GM12878 (cell line): ENCODE results near the gene PPIL3. TPM values are rescaled to one million over a fixed set of nuclear protein-coding genes. Genes with fewer than 3 reads are reported as not detected.

Experiments used
- ATAC-seq: fragments of 200-7000 bp; cut with Tn5 transposase; 3 replicates; pipeline ENCODE4 v1.9.1; 2020; ENCODE audit warnings: mild to moderate bottlenecking, moderate library complexity
- BruUV-seq: library from RNA; stranded (reverse); fragments of 400-500 nt; replicated peaks from 2 replicates; lab custom pipeline; 2021; lab: Mats Ljungman, UMichigan
- CTCF ChIA-PET: fragments of 300-600 bp; sonication (Branson Sonifier 250); formaldehyde crosslinking; extraction: SDS; loops from one replicate; lab custom pipeline; 2021; ENCODE audit warnings: inconsistent platforms; lab: Yijun Ruan, JAX
- POLR2A ChIA-PET: fragments of 350-600 bp; formaldehyde crosslinking; extraction: SDS; loops from one replicate; lab custom pipeline; 2021; ENCODE audit warnings: inconsistent platforms; lab: Charles Lee
- RAD21 ChIA-PET: fragments of 300-600 bp; sonication (Branson Sonifier 250); formaldehyde crosslinking; loops from one replicate; lab custom pipeline; 2023; ENCODE audit warnings: antibody characterized with exemption; ENCODE audit not compliant: unreplicated experiment; lab: Charles Lee
- SMC1A ChIA-PET: fragments of 300-600 bp; sonication (Branson Sonifier 250); formaldehyde crosslinking; loops from one replicate; lab custom pipeline; 2023; ENCODE audit not compliant: unreplicated experiment, uncharacterized antibody; lab: Charles Lee
- DNase-seq: peaks from one replicate; pipeline ENCODE4 v3.0.0-alpha.2; 2011; ENCODE audit warnings: low read depth, low spot score
- FAIRE-seq: peaks from 3 replicates; lab custom pipeline; 2011; peaks lifted over from hg19 to GRCh38; lab: Jason Lieb, UNC
- H2AFZ ChIP-seq: 2 replicates; pipeline ENCODE4 v1.6.0; 2011; ENCODE audit warnings: low read depth, low read length, control low read depth; ENCODE audit not compliant: control insufficient read depth
- H3K27ac ChIP-seq: 2 replicates; pipeline ENCODE4 v1.5.1; 2011; ENCODE audit warnings: control low read depth; ENCODE audit not compliant: control insufficient read depth, insufficient read depth
- H3K27me3 ChIP-seq, 2 experiments: replicated peaks in 1 of 2; 2 replicates each; pipeline versions ENCODE4 v1.6.0 to v1.6.1; 2011; ENCODE audit warnings: low read length in 1 of 2; ENCODE audit not compliant: control insufficient read depth in 2 of 2, insufficient read depth in 2 of 2
- H3K36me3 ChIP-seq, 2 experiments: 2 replicates each; pipeline ENCODE4 v1.5.1; 2011; ENCODE audit warnings: low read length in 1 of 2; ENCODE audit not compliant: control insufficient read depth in 2 of 2, insufficient read depth in 2 of 2
- H3K4me1 ChIP-seq: 2 replicates; pipeline ENCODE4 v1.6.1; 2011; ENCODE audit warnings: mild to moderate bottlenecking, low read length, moderate library complexity, mixed read lengths; ENCODE audit not compliant: control insufficient read depth, insufficient read depth
- H3K4me2 ChIP-seq: 2 replicates; pipeline ENCODE4 v1.6.0; 2011; ENCODE audit warnings: control low read depth; ENCODE audit not compliant: control insufficient read depth, insufficient read depth
- H3K4me3 ChIP-seq: fragments of 200-600 bp; sonication (generic); 2 replicates; pipeline ENCODE4 v1.5.1; 2016
- H3K79me2 ChIP-seq: 2 replicates; pipeline ENCODE4 v1.6.0; 2011; ENCODE audit warnings: low read length; ENCODE audit not compliant: control insufficient read depth, insufficient read depth
- H3K9ac ChIP-seq: 2 replicates; pipeline ENCODE4 v1.8.0; 2011; ENCODE audit warnings: low read length, control low read depth, mixed read lengths; ENCODE audit not compliant: control insufficient read depth, insufficient read depth
- H3K9me3 ChIP-seq: replicated peaks from 3 replicates; pipeline ENCODE4 v1.5.1; 2011; ENCODE audit warnings: mild to moderate bottlenecking, low read length; ENCODE audit not compliant: control insufficient read depth, insufficient read depth
- H4K20me1 ChIP-seq: 2 replicates; pipeline ENCODE4 v1.6.0; 2011; ENCODE audit not compliant: control insufficient read depth, insufficient read depth
- CBFB ChIP-seq: IDR thresholded peaks from 2 replicates; pipeline ENCODE4 v1.6.1; 2016; ENCODE audit warnings: antibody characterized with exemption, low read depth
- CHD2 ChIP-seq: IDR thresholded peaks from 2 replicates; pipeline ENCODE4 v1.6.1; 2011; ENCODE audit warnings: low read depth, low read length, improper control_type of control experiment, borderline replicate concordance
- EP300 ChIP-seq, 2 experiments: fragments of 150-350 bp in 1 of 2; IDR thresholded peaks; 2 replicates each; pipeline ENCODE4 v1.6.1; 2011 to 2012; ENCODE audit warnings: low read depth in 2 of 2, low read length in 2 of 2, borderline replicate concordance in 1 of 2, improper control_type of control experiment in 1 of 2, inconsistent platforms in 1 of 2; ENCODE audit not compliant: control insufficient read depth in 1 of 2
- IRF4 ChIP-seq: IDR thresholded peaks from 2 replicates; pipeline ENCODE4 v1.6.1; 2011; ENCODE audit warnings: low read depth, low read length
- LARP7 ChIP-seq: fragments of 450-650 bp; IDR thresholded peaks from 2 replicates; pipeline ENCODE4 v1.6.1; 2017; ENCODE audit warnings: mild to moderate bottlenecking
- NR2C1 ChIP-seq: fragments of 450-650 bp; IDR thresholded peaks from 2 replicates; pipeline ENCODE4 v1.6.1; 2017; ENCODE audit warnings: antibody characterized with exemption, mild to moderate bottlenecking, moderate library complexity
- NR2C2 ChIP-seq: IDR thresholded peaks from 2 replicates; pipeline ENCODE4 v1.6.1; 2011; ENCODE audit warnings: borderline replicate concordance, low read depth; ENCODE audit not compliant: control insufficient read depth, insufficient read length
- POLR2A ChIP-seq: IDR thresholded peaks from 2 replicates; pipeline ENCODE4 v1.6.1; 2011; ENCODE audit warnings: low read depth, mild to moderate bottlenecking, low read length
- RELA ChIP-seq: fragments of 450-650 bp; IDR thresholded peaks from 2 replicates; pipeline ENCODE4 v1.8.0; 2014; ENCODE audit warnings: borderline replicate concordance; ENCODE audit not compliant: partially characterized antibody
- SIX5 ChIP-seq: IDR thresholded peaks from 2 replicates; pipeline ENCODE4 v1.6.1; 2011; ENCODE audit warnings: mild to moderate bottlenecking, low read depth, low read length, moderate library complexity; ENCODE audit not compliant: severe bottlenecking
- TCF12 ChIP-seq: IDR thresholded peaks from 2 replicates; pipeline ENCODE4 v1.6.1; 2011; ENCODE audit warnings: low read depth, mild to moderate bottlenecking, low read length
- USF2 ChIP-seq: IDR thresholded peaks from 2 replicates; pipeline ENCODE4 v1.6.1; 2011; ENCODE audit warnings: low read depth, low read length, improper control_type of control experiment, borderline replicate concordance
- ZNF622 ChIP-seq: fragments of 450-650 bp; IDR thresholded peaks from 2 replicates; pipeline ENCODE4 v1.6.1; 2017; ENCODE audit warnings: mild to moderate bottlenecking, inconsistent platforms
- WGBS: methylation state at CpG from one replicate; pipeline ENCODE4 v1.1.6; 2016; ENCODE audit warnings: low lambda C conversion rate; ENCODE audit not compliant: insufficient replicate concordance, insufficient coverage; ENCODE audit errors: missing lambda C conversion rate; 5-methylcytosine and 5-hydroxymethylcytosine counted together
- in situ Hi-C: fragments of 300-500 bp; cut with MboI; formaldehyde crosslinking; loops from 9 replicates; pipeline ENCODE4 v1.14.3; 2018; ENCODE audit warnings: mixed read lengths
- intact Hi-C: fragments of 100-400 bp; cut with micrococcal nuclease; formaldehyde crosslinking; loops from one replicate; pipeline ENCODE4 v1.14.2; 2022; ENCODE audit not compliant: unreplicated experiment
- polyA plus RNA-seq, 11 experiments: library from polyadenylated mRNA; depleted of rRNA in 4 of 11; unstranded in 6 of 11; stranded (reverse) in 5 of 11; fragments of >200 nt; fragmentation: Nextera tagmentation in 4 of 11; fragmentation: Illumina TruSeq in 1 of 11; extraction: Ambion mirVana in 4 of 11; extraction: Trizol in 1 of 11; gene quantifications; 1 replicate in 1 of 11; 2 replicates in 10 of 11; pipeline versions ENCODE4 v1.2.1 to v1.2.3, GENCODE V29; 2011 to 2016; ENCODE audit warnings: inconsistent platforms in 2 of 11, missing spikeins in 2 of 11, low read depth in 1 of 11
- total RNA-seq, 4 experiments: library from RNA; depleted of rRNA in 3 of 4; stranded (reverse); fragments of >200 nt in 3 of 4; fragmentation: Illumina TruSeq in 1 of 4; extraction: Trizol in 1 of 4; gene quantifications; 2 replicates each; pipeline versions ENCODE4 v1.2.1 to v1.2.3, GENCODE V29; 2013 to 2021
- TF ChIP-seq, protein P1 (sequence below): fragments of 450-650 bp; IDR thresholded peaks from 2 replicates; pipeline ENCODE4 v1.6.1; 2017; ENCODE audit warnings: mild to moderate bottlenecking, moderate library complexity
- TF ChIP-seq, protein P2 (sequence below): IDR thresholded peaks from 2 replicates; pipeline ENCODE4 v1.6.1; 2011; ENCODE audit warnings: borderline replicate concordance, low read depth, mild to moderate bottlenecking, moderate library complexity, low read length; ENCODE audit not compliant: insufficient read depth, poor library complexity, severe bottlenecking
- TF ChIP-seq, protein P3 (sequence below): IDR thresholded peaks from 2 replicates; pipeline ENCODE4 v1.6.1; 2012; ENCODE audit warnings: low read depth, low read length, improper control_type of control experiment
- TF ChIP-seq, protein P4 (sequence below): IDR thresholded peaks from 2 replicates; pipeline ENCODE4 v1.6.1; 2011; ENCODE audit warnings: borderline replicate concordance, low read depth, mild to moderate bottlenecking, moderate library complexity, mixed read lengths, low read length; ENCODE audit not compliant: insufficient read depth; ENCODE audit errors: extremely low read length

Gene PPIL3
- total and polyA plus RNA-seq, 10 of the 15 experiments (the other 5 are each of a cell fraction or from before 2014, with no cell fraction given), result 33.8 to 176 (median 59.1) TPM

- no peak for FAIRE-seq
- H3K79me2 ChIP-seq, result no peaks in the 10 kb centered on the region
- H3K4me2 ChIP-seq, result no peak overlapping the region
- POLR2A ChIA-PET, result no interaction called here
- ATAC-seq, result no peak
- intact Hi-C loops (no loop called here), in situ Hi-C loops (no loop called here)
- 51% methylated on average over 3 of the region's 3 CpGs for whole genome bisulfite sequencing
- H4K20me1 ChIP-seq, result no peaks in the 10 kb centered on the region
- SMC1A ChIA-PET, result interaction anchor here (1.2 kb wide), 1 partner anchor 19 kb away, joined by 3 read pairs; no protein-coding TSS in a partner anchor
- no peaks in the 10 kb centered on the region for H3K4me1 ChIP-seq
- no TSS peak for BruUV-seq
- no peaks in the 10 kb centered on the region for H3K27me3 ChIP-seq
- H3K9me3 ChIP-seq, result no peaks in the 10 kb centered on the region; the same call in 1 of the 3 replicates
- RAD21 ChIA-PET, result no interaction called here
- no peak overlapping the region for H3K4me3 ChIP-seq
- H3K9ac ChIP-seq, result no peak overlapping the region
- no peak overlapping the region for H3K27ac ChIP-seq
- H3K36me3 ChIP-seq, result no peaks in the 10 kb centered on the region
- no peak overlapping the region for H2AFZ ChIP-seq
- CTCF ChIA-PET, result interaction anchor here (0.6 to 1.1 kb wide), 2 partner anchors 12 to 185 kb away, joined by 3 to 4 read pairs; no protein-coding TSS in a partner anchor
- DNase-seq, result no peak
- no peak for TF ChIP-seq SIX5
- no peak for TF ChIP-seq IRF4
- TF ChIP-seq, protein P1, sequence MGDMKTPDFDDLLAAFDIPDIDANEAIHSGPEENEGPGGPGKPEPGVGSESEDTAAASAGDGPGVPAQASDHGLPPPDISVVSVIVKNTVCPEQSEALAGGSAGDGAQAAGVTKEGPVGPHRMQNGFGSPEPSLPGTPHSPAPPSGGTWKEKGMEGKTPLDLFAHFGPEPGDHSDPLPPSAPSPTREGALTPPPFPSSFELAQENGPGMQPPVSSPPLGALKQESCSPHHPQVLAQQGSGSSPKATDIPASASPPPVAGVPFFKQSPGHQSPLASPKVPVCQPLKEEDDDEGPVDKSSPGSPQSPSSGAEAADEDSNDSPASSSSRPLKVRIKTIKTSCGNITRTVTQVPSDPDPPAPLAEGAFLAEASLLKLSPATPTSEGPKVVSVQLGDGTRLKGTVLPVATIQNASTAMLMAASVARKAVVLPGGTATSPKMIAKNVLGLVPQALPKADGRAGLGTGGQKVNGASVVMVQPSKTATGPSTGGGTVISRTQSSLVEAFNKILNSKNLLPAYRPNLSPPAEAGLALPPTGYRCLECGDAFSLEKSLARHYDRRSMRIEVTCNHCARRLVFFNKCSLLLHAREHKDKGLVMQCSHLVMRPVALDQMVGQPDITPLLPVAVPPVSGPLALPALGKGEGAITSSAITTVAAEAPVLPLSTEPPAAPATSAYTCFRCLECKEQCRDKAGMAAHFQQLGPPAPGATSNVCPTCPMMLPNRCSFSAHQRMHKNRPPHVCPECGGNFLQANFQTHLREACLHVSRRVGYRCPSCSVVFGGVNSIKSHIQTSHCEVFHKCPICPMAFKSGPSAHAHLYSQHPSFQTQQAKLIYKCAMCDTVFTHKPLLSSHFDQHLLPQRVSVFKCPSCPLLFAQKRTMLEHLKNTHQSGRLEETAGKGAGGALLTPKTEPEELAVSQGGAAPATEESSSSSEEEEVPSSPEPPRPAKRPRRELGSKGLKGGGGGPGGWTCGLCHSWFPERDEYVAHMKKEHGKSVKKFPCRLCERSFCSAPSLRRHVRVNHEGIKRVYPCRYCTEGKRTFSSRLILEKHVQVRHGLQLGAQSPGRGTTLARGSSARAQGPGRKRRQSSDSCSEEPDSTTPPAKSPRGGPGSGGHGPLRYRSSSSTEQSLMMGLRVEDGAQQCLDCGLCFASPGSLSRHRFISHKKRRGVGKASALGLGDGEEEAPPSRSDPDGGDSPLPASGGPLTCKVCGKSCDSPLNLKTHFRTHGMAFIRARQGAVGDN, result no peak
- no peak for TF ChIP-seq ZNF622
- TF ChIP-seq POLR2A, result no peak
- TF ChIP-seq CBFB, result no peak
- TF ChIP-seq LARP7, result no peak
- TF ChIP-seq EP300 (IDR thresholded peaks at IDR 0.05; ENCODE audit: borderline replicate concordance in 1 of 2, control insufficient read depth in 1 of 2, low read depth in 2 of 2, low read length in 2 of 2), result no peak
- TF ChIP-seq RELA, result no peak
- TF ChIP-seq, protein P2, sequence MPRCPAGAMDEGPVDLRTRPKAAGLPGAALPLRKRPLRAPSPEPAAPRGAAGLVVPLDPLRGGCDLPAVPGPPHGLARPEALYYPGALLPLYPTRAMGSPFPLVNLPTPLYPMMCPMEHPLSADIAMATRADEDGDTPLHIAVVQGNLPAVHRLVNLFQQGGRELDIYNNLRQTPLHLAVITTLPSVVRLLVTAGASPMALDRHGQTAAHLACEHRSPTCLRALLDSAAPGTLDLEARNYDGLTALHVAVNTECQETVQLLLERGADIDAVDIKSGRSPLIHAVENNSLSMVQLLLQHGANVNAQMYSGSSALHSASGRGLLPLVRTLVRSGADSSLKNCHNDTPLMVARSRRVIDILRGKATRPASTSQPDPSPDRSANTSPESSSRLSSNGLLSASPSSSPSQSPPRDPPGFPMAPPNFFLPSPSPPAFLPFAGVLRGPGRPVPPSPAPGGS, result no peak
- no peak for TF ChIP-seq USF2
- no peak for TF ChIP-seq TCF12
- TF ChIP-seq NR2C1, result no peak
- TF ChIP-seq, protein P3, sequence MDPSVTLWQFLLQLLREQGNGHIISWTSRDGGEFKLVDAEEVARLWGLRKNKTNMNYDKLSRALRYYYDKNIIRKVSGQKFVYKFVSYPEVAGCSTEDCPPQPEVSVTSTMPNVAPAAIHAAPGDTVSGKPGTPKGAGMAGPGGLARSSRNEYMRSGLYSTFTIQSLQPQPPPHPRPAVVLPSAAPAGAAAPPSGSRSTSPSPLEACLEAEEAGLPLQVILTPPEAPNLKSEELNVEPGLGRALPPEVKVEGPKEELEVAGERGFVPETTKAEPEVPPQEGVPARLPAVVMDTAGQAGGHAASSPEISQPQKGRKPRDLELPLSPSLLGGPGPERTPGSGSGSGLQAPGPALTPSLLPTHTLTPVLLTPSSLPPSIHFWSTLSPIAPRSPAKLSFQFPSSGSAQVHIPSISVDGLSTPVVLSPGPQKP, result no peak
- no peak for TF ChIP-seq CHD2
- TF ChIP-seq, protein P4, sequence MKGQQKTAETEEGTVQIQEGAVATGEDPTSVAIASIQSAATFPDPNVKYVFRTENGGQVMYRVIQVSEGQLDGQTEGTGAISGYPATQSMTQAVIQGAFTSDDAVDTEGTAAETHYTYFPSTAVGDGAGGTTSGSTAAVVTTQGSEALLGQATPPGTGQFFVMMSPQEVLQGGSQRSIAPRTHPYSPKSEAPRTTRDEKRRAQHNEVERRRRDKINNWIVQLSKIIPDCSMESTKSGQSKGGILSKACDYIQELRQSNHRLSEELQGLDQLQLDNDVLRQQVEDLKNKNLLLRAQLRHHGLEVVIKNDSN, result no peak
- TF ChIP-seq NR2C2, result no peak
These were observed 49.4 kb downstream of the PPIL3 start for GRCh38 chr2:200839513-200839912.
